Ovary (tissue), 3 donors: Measurements from ENCODE around the gene AK9.

ENCODE experiments used
- POLR2A ChIP-seq: fragments of 450-650 bp; IDR thresholded peaks from one replicate; pipeline ENCODE4 v1.6.1; 2017; ENCODE audit warnings: antibody characterized with exemption, mild to moderate bottlenecking, moderate library complexity
- TF ChIP-seq, protein P1 (sequence below), 3 donors: fragments of 450-650 bp in 2 of 3; fragments of 200-600 bp in 1 of 3; IDR thresholded peaks; one replicate each; pipeline versions ENCODE4 v1.5.1 to v1.8.0; 2016 to 2022; ENCODE audit warnings: antibody characterized with exemption in 3 of 3, mild to moderate bottlenecking in 1 of 3
- donor health status: DM: no; HTN: no; CAD: no.

DNA sequence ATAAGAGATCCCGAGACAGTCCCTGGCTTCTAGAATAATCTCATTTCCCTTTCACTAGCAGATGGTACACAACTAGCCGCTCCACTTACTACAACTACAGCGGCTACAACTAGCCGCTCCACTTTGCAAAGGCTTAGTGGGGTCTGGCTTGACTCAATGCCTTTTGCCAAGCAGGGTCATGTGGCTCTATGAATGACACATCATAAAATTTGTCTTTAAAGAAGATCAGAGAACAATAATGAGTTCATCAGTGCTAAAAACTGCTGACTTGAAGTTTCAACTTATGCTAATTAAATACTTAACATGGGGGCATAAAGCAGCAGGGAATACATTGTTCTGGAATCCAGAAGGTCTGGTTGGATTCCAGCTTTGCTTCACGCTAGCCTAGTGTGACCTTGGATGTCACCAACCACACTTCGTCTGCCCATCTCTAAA is 233.4 kb downstream of the AK9 start:
- TF ChIP-seq, protein P1, sequence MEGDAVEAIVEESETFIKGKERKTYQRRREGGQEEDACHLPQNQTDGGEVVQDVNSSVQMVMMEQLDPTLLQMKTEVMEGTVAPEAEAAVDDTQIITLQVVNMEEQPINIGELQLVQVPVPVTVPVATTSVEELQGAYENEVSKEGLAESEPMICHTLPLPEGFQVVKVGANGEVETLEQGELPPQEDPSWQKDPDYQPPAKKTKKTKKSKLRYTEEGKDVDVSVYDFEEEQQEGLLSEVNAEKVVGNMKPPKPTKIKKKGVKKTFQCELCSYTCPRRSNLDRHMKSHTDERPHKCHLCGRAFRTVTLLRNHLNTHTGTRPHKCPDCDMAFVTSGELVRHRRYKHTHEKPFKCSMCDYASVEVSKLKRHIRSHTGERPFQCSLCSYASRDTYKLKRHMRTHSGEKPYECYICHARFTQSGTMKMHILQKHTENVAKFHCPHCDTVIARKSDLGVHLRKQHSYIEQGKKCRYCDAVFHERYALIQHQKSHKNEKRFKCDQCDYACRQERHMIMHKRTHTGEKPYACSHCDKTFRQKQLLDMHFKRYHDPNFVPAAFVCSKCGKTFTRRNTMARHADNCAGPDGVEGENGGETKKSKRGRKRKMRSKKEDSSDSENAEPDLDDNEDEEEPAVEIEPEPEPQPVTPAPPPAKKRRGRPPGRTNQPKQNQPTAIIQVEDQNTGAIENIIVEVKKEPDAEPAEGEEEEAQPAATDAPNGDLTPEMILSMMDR (IDR thresholded peaks at IDR 0.05), result no peak
- no peak for TF ChIP-seq POLR2A
